Activated CD4-positive, alpha-beta T cell treated with anti-CD3 and anti-CD28 coated beads, Interleukin-2, amount 10 ng/mL, durations not matched to agents 24 days and 14 days (primary cell): ENCODE data around the gene SMIM14. TPM values are rescaled to one million over a fixed set of nuclear protein-coding genes. Genes with fewer than 3 reads are reported as not detected.
"Not testable (repeated sequence)": the region's sequence is repeated elsewhere in the genome, so short reads cannot be mapped to it uniquely, and the experiment has no call there.

ENCODE experiments used
- DNase-seq: peaks from one replicate; pipeline ENCODE4 v3.0.0; 2022
- H3K27ac Mint-ChIP-seq: one replicate; pipeline ENCODE4 v1.8.0; 2022; ENCODE audit warnings: mild to moderate bottlenecking, mixed read lengths
- H3K27me3 Mint-ChIP-seq: one replicate; pipeline ENCODE4 v1.8.0; 2022; ENCODE audit warnings: mixed read lengths
- H3K36me3 Mint-ChIP-seq: one replicate; pipeline ENCODE4 v1.8.0; 2022; ENCODE audit warnings: low read depth, mild to moderate bottlenecking, mixed read lengths
- H3K4me1 Mint-ChIP-seq: one replicate; pipeline ENCODE4 v1.8.0; 2021; ENCODE audit warnings: mixed read lengths
- H3K4me3 Mint-ChIP-seq: one replicate; pipeline ENCODE4 v1.8.0; 2022; ENCODE audit warnings: mild to moderate bottlenecking, moderate library complexity, mixed read lengths
- H3K9me3 Mint-ChIP-seq: one replicate; pipeline ENCODE4 v1.8.0; 2021; ENCODE audit warnings: mixed read lengths
- intact Hi-C: fragments of 100-400 bp; cut with micrococcal nuclease; formaldehyde crosslinking; loops from one replicate; pipeline ENCODE4 v1.15.1; 2023
- total RNA-seq: library from RNA; stranded (reverse); gene quantifications from 2 replicates; pipeline ENCODE4 v1.2.3, GENCODE V29; 2022

SMIM14 gene
- total RNA-seq, result 1.0 and 2.0 TPM in 2 replicates

DNA sequence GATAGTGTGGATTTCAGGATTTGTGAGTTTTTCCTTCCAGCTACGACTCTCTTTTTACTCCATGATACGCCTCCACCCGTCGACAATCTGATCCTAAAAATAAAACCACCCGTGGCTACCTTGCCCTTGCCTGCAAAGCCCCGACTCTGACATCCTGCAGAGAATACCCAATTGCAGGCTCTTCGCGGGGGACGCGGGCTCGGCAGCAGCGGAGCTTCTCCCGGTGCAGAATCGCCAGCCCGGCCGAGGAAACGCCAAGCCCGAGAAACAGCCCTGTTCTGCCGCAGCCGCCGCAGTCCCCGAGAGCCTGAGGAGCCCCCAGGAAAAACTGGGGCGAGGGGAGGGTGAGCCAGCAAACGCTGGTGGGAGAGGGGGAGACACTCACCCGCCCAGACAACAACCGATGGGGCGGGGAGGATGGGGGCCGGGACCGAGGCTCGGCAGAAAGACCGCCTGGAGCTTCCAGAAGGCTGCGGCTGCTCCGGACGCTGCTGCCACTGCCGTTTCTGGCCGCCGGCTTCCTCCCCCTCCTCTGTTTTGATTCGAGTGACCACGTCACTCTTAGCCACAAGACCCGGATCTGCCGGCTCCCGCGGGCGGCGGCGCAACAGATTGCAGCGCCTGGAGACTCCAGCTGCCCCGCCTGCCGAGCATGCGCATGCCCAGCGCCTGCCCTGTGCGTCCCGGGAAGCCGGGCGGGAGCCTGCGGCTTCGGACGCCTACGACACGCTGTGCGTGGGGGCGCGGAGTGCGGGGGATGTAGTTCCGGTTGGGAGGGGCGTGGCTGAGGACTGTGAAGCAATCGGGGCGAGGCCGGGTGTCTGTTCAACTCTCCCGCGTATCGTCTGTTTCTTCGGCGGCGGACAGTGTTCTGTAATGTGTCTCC lies at the start of gene SMIM14:
TSS of gene SMIM14 (minus strand) at position 512 of the 886 bp plus-strand sequence. CDS start 33,720 bp downstream, outside the sequence.
- Mint-ChIP-seq H3K36me3 (no peaks in the 10 kb centered on the region), H3K27me3 (peaks cover 31% of the 10 kb centered on the region), H3K4me3 (peak within 1 kb of the TSS; percentile 90), H3K4me1 (peaks cover 31% of the 10 kb centered on the region), H3K9me3 (no peaks in the 10 kb centered on the region), H3K27ac (peak within 1 kb of the TSS; percentile 69)
- intact Hi-C loops, result loop anchor here (2.0 to 10.0 kb wide), 7 partner anchors 58 to 456 kb away; partner anchors contain the start of genes LIAS, N4BP2, PDS5A and RPL9
- DNase-seq, result peak; percentile 97

DNA sequence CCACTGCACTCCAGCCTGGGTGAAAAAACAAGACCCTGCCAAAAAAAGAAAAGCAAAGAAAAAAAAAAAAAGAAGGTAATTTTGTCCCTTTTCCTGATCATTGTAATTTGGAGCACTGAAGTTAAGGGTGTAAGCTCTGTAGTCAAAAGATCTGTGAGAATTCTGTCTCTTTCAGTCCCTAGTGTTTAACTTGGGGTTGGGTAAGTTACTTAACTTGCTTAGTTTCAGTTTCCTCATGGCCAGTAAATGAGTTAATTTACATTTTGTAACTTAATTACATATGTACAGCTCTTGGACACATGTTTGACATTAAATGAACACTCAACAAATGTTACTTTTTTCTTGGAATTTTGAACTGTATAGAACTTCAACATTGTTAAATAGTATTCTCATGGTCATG lies 48.3 kb upstream of the SMIM14 start:
- no peak overlapping the region for H3K4me3 Mint-ChIP-seq
- H3K36me3 Mint-ChIP-seq, result no peaks in the 10 kb centered on the region
- no peaks in the 10 kb centered on the region for H3K9me3 Mint-ChIP-seq
- DNase-seq, result no peak
- peaks cover 5% of the 10 kb centered on the region for H3K4me1 Mint-ChIP-seq
- H3K27me3 Mint-ChIP-seq, result no peaks in the 10 kb centered on the region
- intact Hi-C loops, result no loop called here
- H3K27ac Mint-ChIP-seq, result no peak overlapping the region

GRCh38 chr4:39685990-39686389 lies 47.3 kb upstream of the SMIM14 start:
- no peaks in the 10 kb centered on the region for H3K36me3 Mint-ChIP-seq
- no peak overlapping the region for H3K27ac Mint-ChIP-seq
- no peak overlapping the region for H3K4me3 Mint-ChIP-seq
- H3K9me3 Mint-ChIP-seq, result no peaks in the 10 kb centered on the region
- H3K4me1 Mint-ChIP-seq, result peaks cover 5% of the 10 kb centered on the region
- intact Hi-C loops, result no loop called here
- DNase-seq, result no peak
- H3K27me3 Mint-ChIP-seq, result no peaks in the 10 kb centered on the region

DNA sequence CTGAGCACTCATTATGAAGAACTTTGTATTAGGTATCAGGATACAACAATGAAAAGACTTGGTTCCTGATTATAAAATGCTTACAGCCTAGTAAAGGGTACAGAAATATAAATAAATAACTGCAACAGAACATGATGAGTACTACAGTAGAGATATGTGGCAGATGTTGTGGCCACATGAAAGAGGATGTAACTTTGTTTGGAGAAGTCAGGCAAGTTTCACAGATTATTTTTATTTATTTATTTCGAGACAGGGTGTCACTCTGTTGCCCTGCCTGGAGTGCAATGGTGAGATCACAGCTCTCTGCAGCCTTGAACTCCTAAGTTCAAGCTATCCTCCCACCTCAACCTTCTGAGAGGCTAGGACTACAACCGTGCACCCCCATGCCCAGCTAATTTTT lies 43.5 kb upstream of the SMIM14 start:
- intact Hi-C loops, result no loop called here
- Mint-ChIP-seq H3K27me3 (peaks cover 17% of the 10 kb centered on the region), H3K4me3 (no peak overlapping the region), H3K4me1 (peaks cover 4% of the 10 kb centered on the region), H3K36me3 (no peaks in the 10 kb centered on the region), H3K9me3 (no peaks in the 10 kb centered on the region), H3K27ac (no peak overlapping the region)
- DNase-seq, result no peak

GRCh38 chr4:39681003-39681402 lies 42.3 kb upstream of the SMIM14 start:
- H3K4me3 Mint-ChIP-seq, H3K27ac Mint-ChIP-seq, H3K36me3 Mint-ChIP-seq, intact Hi-C loops, H3K9me3 Mint-ChIP-seq, H3K4me1 Mint-ChIP-seq, DNase-seq: not testable (repeated sequence)
- H3K27me3 Mint-ChIP-seq, result peaks cover 17% of the 10 kb centered on the region

- DNase-seq, H3K4me1 Mint-ChIP-seq, H3K27ac Mint-ChIP-seq, H3K9me3 Mint-ChIP-seq, H3K4me3 Mint-ChIP-seq, intact Hi-C loops, H3K36me3 Mint-ChIP-seq: not testable (repeated sequence)
- peaks cover 32% of the 10 kb centered on the region for H3K27me3 Mint-ChIP-seq
Measured at GRCh38 chr4:39675681-39676080, 37.0 kb upstream of the SMIM14 start.

GRCh38 chr4:39670296-39670695 lies 31.6 kb upstream of the SMIM14 start:
- H3K27me3 Mint-ChIP-seq, result peaks cover 19% of the 10 kb centered on the region
- H3K9me3 Mint-ChIP-seq, DNase-seq, H3K4me1 Mint-ChIP-seq, H3K4me3 Mint-ChIP-seq, H3K36me3 Mint-ChIP-seq, H3K27ac Mint-ChIP-seq, intact Hi-C loops: not testable (repeated sequence)

- Mint-ChIP-seq H3K9me3 (no peaks in the 10 kb centered on the region), H3K27me3 (peaks cover 20% of the 10 kb centered on the region), H3K36me3 (no peaks in the 10 kb centered on the region), H3K4me3 (no peak overlapping the region), H3K27ac (no peak overlapping the region), H3K4me1 (no peaks in the 10 kb centered on the region)
- intact Hi-C loops, result no loop called here
- no peak for DNase-seq
Measured at GRCh38 chr4:39668887-39669286, 30.2 kb upstream of the SMIM14 start.

DNA sequence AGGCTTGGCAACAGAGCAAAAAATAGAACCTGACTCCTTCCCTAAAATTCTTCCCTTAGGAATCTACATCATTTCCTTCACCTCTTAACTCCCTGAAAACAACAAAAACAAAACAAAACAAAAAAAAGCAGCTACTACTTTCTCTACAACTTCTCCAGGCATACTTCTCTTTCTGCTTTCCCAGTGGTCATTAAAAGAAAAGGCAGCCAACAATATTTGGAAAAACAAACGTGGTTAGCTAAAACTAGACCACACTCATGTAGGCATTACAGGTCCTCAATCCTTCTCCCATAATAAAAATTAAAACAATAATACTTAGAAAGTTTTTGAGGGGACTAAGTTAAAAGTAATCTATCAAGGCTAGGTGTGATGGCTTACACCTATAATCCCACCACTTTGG lies 29.0 kb upstream of the SMIM14 start:
- intact Hi-C loops, result no loop called here
- DNase-seq, result no peak
- no peaks in the 10 kb centered on the region for H3K36me3 Mint-ChIP-seq
- no peak overlapping the region for H3K4me3 Mint-ChIP-seq
- H3K27me3 Mint-ChIP-seq, result peaks cover 15% of the 10 kb centered on the region
- no peaks in the 10 kb centered on the region for H3K4me1 Mint-ChIP-seq
- no peaks in the 10 kb centered on the region for H3K9me3 Mint-ChIP-seq
- no peak overlapping the region for H3K27ac Mint-ChIP-seq

DNA sequence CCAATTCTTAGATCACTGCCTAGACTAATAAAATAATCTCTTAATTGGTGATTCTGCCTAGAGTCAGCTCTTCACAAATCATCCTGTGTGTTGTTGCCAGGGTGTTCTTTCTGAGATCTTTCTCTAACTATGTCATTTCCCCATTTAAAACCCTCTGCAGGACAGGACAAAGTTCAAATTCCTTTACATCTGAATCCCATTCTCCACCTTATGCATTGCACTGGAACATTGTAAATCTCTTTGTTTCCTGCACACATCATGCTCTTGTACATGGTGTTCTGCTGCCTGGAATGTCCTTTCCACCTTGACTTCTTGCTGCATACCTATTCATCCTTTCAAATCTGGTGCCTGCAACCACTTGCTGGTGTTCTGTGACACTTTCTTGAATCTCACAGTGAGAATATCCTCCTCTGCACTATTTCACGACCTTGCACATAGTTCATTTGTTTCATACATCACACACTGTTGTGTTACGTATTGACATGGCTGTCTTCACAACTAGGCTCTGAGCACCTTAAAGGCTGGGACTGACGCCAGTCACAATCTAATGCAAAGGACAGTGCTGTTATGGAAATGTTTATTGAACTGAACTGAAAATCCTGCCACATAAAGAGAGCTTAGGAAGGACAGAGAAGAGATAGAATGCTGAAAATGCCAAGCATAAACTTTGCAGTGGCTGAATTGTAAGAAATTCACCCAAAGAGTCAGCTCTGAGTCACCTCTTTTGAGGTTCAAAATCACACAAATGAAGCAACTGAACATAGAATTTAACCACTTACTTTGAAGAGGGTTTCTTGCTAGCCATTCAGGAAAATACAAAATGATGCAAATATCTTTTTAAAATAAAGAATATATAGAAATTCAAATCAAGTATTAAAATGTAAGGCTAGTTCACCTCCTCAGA lies 26.4 kb upstream of the SMIM14 start:
- H3K27ac Mint-ChIP-seq, result no peak overlapping the region
- no peak overlapping the region for H3K4me3 Mint-ChIP-seq
- H3K36me3 Mint-ChIP-seq, result no peaks in the 10 kb centered on the region
- no peaks in the 10 kb centered on the region for H3K9me3 Mint-ChIP-seq
- H3K27me3 Mint-ChIP-seq, result peaks cover 7% of the 10 kb centered on the region
- no peak for DNase-seq
- H3K4me1 Mint-ChIP-seq, result peaks cover under 1% of the 10 kb centered on the region
- intact Hi-C loops, result no loop called here

GRCh38 chr4:39662683-39663082 lies 24.0 kb upstream of the SMIM14 start:
- Mint-ChIP-seq H3K4me3 (no peak overlapping the region), H3K36me3 (no peaks in the 10 kb centered on the region), H3K4me1 (peaks cover 4% of the 10 kb centered on the region), H3K27me3 (peaks cover 5% of the 10 kb centered on the region), H3K9me3 (no peaks in the 10 kb centered on the region), H3K27ac (no peak overlapping the region)
- DNase-seq, result no peak
- intact Hi-C loops, result no loop called here

- no peaks in the 10 kb centered on the region for H3K36me3 Mint-ChIP-seq
- DNase-seq, result no peak
- no peaks in the 10 kb centered on the region for H3K9me3 Mint-ChIP-seq
- H3K4me3 Mint-ChIP-seq, result no peak overlapping the region
- peaks cover 10% of the 10 kb centered on the region for H3K4me1 Mint-ChIP-seq
- intact Hi-C loops, result no loop called here
- peaks cover 3% of the 10 kb centered on the region for H3K27me3 Mint-ChIP-seq
- no peak overlapping the region for H3K27ac Mint-ChIP-seq
Measured at GRCh38 chr4:39660757-39661156, 22.1 kb upstream of the SMIM14 start.

DNA sequence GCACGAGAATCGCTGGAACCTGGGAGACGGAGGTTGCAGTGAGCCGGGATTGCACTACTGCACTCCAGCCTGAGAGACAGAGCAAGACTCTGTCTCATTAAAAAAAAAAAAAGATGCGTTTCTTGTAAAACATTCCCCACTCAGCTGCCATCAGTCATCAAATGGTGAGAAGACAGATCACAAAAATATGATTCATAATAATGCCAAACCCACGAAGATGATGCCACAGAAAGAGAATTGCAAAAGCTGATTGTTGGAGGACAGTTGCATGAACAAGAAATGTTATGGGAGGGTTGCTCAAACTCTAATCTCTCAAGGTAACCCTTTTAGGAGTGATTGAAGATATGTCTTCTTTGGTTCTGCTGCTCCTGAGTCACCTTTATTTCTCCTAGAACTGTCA lies 21.4 kb upstream of the SMIM14 start:
- Mint-ChIP-seq H3K4me1 (peaks cover 10% of the 10 kb centered on the region), H3K27me3 (peaks cover 2% of the 10 kb centered on the region), H3K9me3 (no peaks in the 10 kb centered on the region), H3K27ac (no peak overlapping the region), H3K36me3 (no peaks in the 10 kb centered on the region), H3K4me3 (no peak overlapping the region)
- intact Hi-C loops, result no loop called here
- DNase-seq, result no peak

DNA sequence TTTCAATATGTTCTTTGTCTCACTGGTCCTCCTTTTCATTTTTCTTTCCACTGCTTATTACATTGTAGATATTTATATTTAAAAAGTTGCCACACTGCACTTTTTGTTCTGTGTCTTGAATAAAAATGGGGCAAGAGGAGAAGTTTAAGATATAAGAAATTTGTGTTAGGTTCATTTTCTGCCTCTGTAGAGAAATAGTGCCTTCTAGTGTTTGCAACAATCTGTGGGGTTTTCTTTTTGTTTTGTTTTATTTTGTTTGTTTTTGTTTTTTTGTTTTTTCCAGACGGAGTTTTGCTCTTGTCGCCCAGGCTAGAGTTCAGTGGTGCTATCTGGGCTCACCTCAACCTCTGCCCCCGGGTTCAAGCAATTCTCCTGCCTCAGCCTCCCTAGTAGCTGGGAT lies 20.1 kb upstream of the SMIM14 start:
- Mint-ChIP-seq H3K4me1 (peaks cover 10% of the 10 kb centered on the region), H3K27ac (no peak overlapping the region), H3K27me3 (no peaks in the 10 kb centered on the region), H3K36me3 (no peaks in the 10 kb centered on the region), H3K9me3 (no peaks in the 10 kb centered on the region), H3K4me3 (no peak overlapping the region)
- intact Hi-C loops, result loop anchor here (5.0 kb wide), 1 partner anchor 191 kb away; no protein-coding TSS in a partner anchor
- DNase-seq, result no peak
